HepG2 (cell line): Measurements from ENCODE around the gene GFER. TPM values are rescaled to one million over a fixed set of nuclear protein-coding genes. Genes with fewer than 3 reads are reported as not detected.
A peak's percentile ranks its signal among the peaks of the same experiment; 100 is the strongest.

Experiments used
- ARNTL ChIP-seq: sonication (generic); formaldehyde crosslinking; IDR thresholded peaks from 2 replicates; pipeline ENCODE4 v1.4.0; 2020; ENCODE audit warnings: mild to moderate bottlenecking, missing genetic modification reagents
- GABPB1 ChIP-seq: IDR thresholded peaks from 2 replicates; pipeline ENCODE4 v1.6.1; 2016; ENCODE audit warnings: mild to moderate bottlenecking, missing genetic modification reagents, moderate library complexity, missing compliant biosample characterization
- KDM4B ChIP-seq: sonication (generic); formaldehyde crosslinking; IDR thresholded peaks from 2 replicates; pipeline ENCODE4 v1.4.0; 2020; ENCODE audit warnings: missing genetic modification reagents
- MBD4 ChIP-seq: IDR thresholded peaks from 2 replicates; pipeline ENCODE4 v1.6.1; 2012; ENCODE audit warnings: low read length, inconsistent platforms, borderline replicate concordance
- MED8 ChIP-seq: sonication (generic); formaldehyde crosslinking; IDR thresholded peaks from 2 replicates; pipeline ENCODE4 v1.8.1; 2023; ENCODE audit warnings: mild to moderate bottlenecking, missing genetic modification reagents; ENCODE audit not compliant: insufficient replicate concordance
- NCOA2 ChIP-seq: sonication (generic); formaldehyde crosslinking; IDR thresholded peaks from 2 replicates; pipeline ENCODE4 v1.8.0; 2022; ENCODE audit warnings: inconsistent platforms
- ZFP37 ChIP-seq: sonication (generic); formaldehyde crosslinking; IDR thresholded peaks from 2 replicates; pipeline ENCODE4 v1.4.0; 2020; ENCODE audit warnings: missing genetic modification reagents, borderline replicate concordance
- ZNF234 ChIP-seq: sonication (generic); formaldehyde crosslinking; conservative IDR thresholded peaks from 2 replicates; pipeline ENCODE4 v1.5.1; 2020; ENCODE audit warnings: mild to moderate bottlenecking, missing genetic modification reagents
- ZNF567 ChIP-seq: sonication (generic); formaldehyde crosslinking; IDR thresholded peaks from 2 replicates; pipeline ENCODE4 v1.8.1; 2023; ENCODE audit warnings: mild to moderate bottlenecking, missing genetic modification reagents, borderline replicate concordance
- ZNF720 ChIP-seq: sonication (generic); formaldehyde crosslinking; IDR thresholded peaks from 2 replicates; pipeline ENCODE4 v1.4.0; 2020; ENCODE audit warnings: missing genetic modification reagents
- polyA plus RNA-seq, 8 experiments: library from polyadenylated mRNA; depleted of rRNA in 3 of 8; stranded (reverse) in 7 of 8; unstranded in 1 of 8; fragments of >200 nt; fragmentation: Illumina TruSeq in 4 of 8; extraction: Trizol in 4 of 8; gene quantifications; 2 replicates each; pipeline versions ENCODE4 v1.2.1 to v1.2.3, GENCODE V29; 2011 to 2016; ENCODE audit warnings: low read depth in 4 of 8, missing spikeins in 1 of 8, mixed read lengths in 1 of 8; ENCODE audit not compliant: insufficient read depth in 1 of 8
- total RNA-seq, 5 experiments: library from RNA; depleted of rRNA; stranded (reverse); fragments of >200 nt; fragmentation: Illumina TruSeq; extraction: Trizol; gene quantifications; 2 replicates each; pipeline ENCODE4 v1.2.3, GENCODE V29; 2016; ENCODE audit warnings: low read depth in 1 of 5
- TF ChIP-seq, protein P1 (sequence below): sonication (generic); formaldehyde crosslinking; IDR thresholded peaks from 2 replicates; pipeline ENCODE4 v1.8.0; 2022; ENCODE audit warnings: mild to moderate bottlenecking, missing genetic modification reagents; ENCODE audit not compliant: insufficient replicate concordance
- TF ChIP-seq, protein P2 (sequence below): sonication (generic); formaldehyde crosslinking; IDR thresholded peaks from 2 replicates; pipeline ENCODE4 v1.5.1; 2020; ENCODE audit warnings: missing genetic modification reagents, mild to moderate bottlenecking, borderline replicate concordance
- TF ChIP-seq, protein P3 (sequence below): sonication (generic); formaldehyde crosslinking; IDR thresholded peaks from 2 replicates; pipeline ENCODE4 v1.8.0; 2022; ENCODE audit warnings: missing genetic modification reagents, mild to moderate bottlenecking, borderline replicate concordance
- TF ChIP-seq, protein P4 (sequence below): sonication (generic); formaldehyde crosslinking; IDR thresholded peaks from 2 replicates; pipeline ENCODE4 v1.5.0; 2020; ENCODE audit warnings: missing genetic modification reagents, mild to moderate bottlenecking, borderline replicate concordance
- TF ChIP-seq, protein P5 (sequence below): sonication (generic); formaldehyde crosslinking; IDR thresholded peaks from 2 replicates; pipeline ENCODE4 v1.5.1; 2020; ENCODE audit warnings: mild to moderate bottlenecking, missing genetic modification reagents, moderate library complexity
- TF ChIP-seq, protein P6 (sequence below): IDR thresholded peaks from 2 replicates; pipeline ENCODE4 v1.6.1; 2016
- TF ChIP-seq, protein P7 (sequence below): IDR thresholded peaks from 2 replicates; pipeline ENCODE4 v1.6.1; 2016; ENCODE audit warnings: missing compliant biosample characterization, missing genetic modification reagents, borderline replicate concordance

The GFER gene
- total and polyA plus RNA-seq, 2 of the 13 experiments (the other 11 are each of a cell fraction or from before 2014, with no cell fraction given): 28.6 to 71.7 TPM

DNA sequence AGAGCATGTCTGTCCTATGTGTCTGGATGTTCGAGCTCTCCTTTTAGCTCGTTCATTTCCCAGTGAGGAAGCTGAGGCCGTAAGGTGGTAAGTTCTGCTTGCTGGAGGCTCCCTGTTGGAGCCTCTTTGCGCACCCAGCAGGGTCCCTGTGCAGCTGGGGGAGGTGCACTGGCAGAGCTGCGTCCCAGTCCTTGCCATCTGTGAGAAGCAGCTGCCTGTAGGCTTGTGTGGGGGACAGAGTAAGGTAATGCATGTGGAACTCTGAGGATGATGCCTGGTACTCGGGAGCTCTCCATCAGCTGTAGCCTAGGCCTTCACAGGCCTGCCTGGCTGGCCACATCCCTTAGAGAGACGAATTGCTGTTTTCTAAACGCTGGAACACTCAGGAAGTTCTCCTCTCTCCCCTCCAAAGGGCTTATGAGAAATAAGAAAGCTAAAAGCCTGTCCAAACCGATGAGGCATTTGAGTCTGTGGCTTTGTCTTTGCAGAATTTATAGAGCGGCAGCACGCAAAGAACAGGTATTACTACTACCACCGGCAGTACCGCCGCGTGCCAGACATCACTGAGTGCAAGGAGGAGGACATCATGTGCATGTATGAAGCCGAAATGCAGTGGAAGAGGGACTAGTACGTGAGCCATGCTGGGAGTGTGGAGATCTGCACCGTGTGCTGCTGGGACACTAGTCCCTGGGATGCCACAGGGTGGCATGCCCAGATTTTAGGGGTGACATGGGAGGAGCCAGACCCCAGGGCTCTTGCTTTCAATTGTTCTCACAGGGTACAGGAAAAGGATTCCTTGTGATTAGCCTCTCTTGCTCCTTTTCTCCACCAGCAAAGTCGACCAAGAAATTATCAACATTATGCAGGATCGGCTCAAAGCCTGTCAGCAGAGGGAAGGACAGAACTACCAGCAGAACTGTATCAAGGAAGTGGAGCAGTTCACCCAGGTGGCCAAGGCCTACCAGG is 23.0 kb upstream of the GFER start (continued):
- TF ChIP-seq, protein P1, sequence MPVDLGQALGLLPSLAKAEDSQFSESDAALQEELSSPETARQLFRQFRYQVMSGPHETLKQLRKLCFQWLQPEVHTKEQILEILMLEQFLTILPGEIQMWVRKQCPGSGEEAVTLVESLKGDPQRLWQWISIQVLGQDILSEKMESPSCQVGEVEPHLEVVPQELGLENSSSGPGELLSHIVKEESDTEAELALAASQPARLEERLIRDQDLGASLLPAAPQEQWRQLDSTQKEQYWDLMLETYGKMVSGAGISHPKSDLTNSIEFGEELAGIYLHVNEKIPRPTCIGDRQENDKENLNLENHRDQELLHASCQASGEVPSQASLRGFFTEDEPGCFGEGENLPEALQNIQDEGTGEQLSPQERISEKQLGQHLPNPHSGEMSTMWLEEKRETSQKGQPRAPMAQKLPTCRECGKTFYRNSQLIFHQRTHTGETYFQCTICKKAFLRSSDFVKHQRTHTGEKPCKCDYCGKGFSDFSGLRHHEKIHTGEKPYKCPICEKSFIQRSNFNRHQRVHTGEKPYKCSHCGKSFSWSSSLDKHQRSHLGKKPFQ (CRISPR knock-in tag): no peak
- no peak; the same call in 1 of the 2 replicates for TF ChIP-seq KDM4B (CRISPR knock-in tag)
- no peak for TF ChIP-seq ZNF720 (CRISPR knock-in tag)
- TF ChIP-seq, protein P2, sequence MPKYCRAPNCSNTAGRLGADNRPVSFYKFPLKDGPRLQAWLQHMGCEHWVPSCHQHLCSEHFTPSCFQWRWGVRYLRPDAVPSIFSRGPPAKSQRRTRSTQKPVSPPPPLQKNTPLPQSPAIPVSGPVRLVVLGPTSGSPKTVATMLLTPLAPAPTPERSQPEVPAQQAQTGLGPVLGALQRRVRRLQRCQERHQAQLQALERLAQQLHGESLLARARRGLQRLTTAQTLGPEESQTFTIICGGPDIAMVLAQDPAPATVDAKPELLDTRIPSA (CRISPR knock-in tag): no peak
- no peak for TF ChIP-seq GABPB1 (CRISPR knock-in tag)
- TF ChIP-seq, protein P3, sequence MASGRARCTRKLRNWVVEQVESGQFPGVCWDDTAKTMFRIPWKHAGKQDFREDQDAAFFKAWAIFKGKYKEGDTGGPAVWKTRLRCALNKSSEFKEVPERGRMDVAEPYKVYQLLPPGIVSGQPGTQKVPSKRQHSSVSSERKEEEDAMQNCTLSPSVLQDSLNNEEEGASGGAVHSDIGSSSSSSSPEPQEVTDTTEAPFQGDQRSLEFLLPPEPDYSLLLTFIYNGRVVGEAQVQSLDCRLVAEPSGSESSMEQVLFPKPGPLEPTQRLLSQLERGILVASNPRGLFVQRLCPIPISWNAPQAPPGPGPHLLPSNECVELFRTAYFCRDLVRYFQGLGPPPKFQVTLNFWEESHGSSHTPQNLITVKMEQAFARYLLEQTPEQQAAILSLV: no peak
- TF ChIP-seq ZFP37 (CRISPR knock-in tag): no peak
- peak; percentile 44 for TF ChIP-seq MED8
- TF ChIP-seq ARNTL (CRISPR knock-in tag): no peak
- no peak for TF ChIP-seq ZNF234 (CRISPR knock-in tag)
- TF ChIP-seq, protein P4, sequence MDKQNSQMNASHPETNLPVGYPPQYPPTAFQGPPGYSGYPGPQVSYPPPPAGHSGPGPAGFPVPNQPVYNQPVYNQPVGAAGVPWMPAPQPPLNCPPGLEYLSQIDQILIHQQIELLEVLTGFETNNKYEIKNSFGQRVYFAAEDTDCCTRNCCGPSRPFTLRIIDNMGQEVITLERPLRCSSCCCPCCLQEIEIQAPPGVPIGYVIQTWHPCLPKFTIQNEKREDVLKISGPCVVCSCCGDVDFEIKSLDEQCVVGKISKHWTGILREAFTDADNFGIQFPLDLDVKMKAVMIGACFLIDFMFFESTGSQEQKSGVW (CRISPR knock-in tag): 0 out of 2 replicates have a peak, but pooled peaks have one; percentile 4
- TF ChIP-seq MBD4: no peak
- TF ChIP-seq, protein P5, sequence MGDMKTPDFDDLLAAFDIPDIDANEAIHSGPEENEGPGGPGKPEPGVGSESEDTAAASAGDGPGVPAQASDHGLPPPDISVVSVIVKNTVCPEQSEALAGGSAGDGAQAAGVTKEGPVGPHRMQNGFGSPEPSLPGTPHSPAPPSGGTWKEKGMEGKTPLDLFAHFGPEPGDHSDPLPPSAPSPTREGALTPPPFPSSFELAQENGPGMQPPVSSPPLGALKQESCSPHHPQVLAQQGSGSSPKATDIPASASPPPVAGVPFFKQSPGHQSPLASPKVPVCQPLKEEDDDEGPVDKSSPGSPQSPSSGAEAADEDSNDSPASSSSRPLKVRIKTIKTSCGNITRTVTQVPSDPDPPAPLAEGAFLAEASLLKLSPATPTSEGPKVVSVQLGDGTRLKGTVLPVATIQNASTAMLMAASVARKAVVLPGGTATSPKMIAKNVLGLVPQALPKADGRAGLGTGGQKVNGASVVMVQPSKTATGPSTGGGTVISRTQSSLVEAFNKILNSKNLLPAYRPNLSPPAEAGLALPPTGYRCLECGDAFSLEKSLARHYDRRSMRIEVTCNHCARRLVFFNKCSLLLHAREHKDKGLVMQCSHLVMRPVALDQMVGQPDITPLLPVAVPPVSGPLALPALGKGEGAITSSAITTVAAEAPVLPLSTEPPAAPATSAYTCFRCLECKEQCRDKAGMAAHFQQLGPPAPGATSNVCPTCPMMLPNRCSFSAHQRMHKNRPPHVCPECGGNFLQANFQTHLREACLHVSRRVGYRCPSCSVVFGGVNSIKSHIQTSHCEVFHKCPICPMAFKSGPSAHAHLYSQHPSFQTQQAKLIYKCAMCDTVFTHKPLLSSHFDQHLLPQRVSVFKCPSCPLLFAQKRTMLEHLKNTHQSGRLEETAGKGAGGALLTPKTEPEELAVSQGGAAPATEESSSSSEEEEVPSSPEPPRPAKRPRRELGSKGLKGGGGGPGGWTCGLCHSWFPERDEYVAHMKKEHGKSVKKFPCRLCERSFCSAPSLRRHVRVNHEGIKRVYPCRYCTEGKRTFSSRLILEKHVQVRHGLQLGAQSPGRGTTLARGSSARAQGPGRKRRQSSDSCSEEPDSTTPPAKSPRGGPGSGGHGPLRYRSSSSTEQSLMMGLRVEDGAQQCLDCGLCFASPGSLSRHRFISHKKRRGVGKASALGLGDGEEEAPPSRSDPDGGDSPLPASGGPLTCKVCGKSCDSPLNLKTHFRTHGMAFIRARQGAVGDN (CRISPR knock-in tag): peak; percentile 51
- TF ChIP-seq, protein P6, sequence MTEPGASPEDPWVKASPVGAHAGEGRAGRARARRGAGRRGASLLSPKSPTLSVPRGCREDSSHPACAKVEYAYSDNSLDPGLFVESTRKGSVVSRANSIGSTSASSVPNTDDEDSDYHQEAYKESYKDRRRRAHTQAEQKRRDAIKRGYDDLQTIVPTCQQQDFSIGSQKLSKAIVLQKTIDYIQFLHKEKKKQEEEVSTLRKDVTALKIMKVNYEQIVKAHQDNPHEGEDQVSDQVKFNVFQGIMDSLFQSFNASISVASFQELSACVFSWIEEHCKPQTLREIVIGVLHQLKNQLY (CRISPR knock-in tag): no peak
- TF ChIP-seq, protein P7, sequence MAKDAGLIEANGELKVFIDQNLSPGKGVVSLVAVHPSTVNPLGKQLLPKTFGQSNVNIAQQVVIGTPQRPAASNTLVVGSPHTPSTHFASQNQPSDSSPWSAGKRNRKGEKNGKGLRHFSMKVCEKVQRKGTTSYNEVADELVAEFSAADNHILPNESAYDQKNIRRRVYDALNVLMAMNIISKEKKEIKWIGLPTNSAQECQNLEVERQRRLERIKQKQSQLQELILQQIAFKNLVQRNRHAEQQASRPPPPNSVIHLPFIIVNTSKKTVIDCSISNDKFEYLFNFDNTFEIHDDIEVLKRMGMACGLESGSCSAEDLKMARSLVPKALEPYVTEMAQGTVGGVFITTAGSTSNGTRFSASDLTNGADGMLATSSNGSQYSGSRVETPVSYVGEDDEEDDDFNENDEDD (CRISPR knock-in tag): no peak
- peak; percentile 15; the same call in 1 of the 2 replicates for TF ChIP-seq NCOA2 (CRISPR knock-in tag)
- no peak for TF ChIP-seq ZNF567 (CRISPR knock-in tag)
